ENCODE data around the gene HMCN1.

The HMCN1 gene

DNA sequence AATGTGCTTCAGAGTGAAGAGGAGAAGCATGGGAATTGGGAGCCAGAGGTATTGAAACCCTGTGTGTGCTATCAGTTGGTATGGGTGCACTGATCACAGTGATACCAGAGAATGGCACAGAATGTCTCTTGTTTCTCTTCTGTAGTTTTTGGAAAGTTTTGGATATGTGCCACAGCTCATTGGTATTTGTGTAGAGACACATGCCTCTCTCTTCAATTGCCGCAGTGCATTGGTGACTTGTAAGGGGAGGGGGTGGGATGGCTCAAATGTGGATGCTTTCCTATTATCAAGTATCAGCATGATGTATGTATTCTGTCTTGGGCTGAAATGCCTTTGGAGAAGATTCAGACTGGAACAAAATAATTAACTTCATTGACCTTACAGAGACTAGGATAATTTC lies 101.0 kb downstream of the HMCN1 start:
- Histone ChIP-seq H3K79me2 (ENCODE audit: control insufficient read depth, low read length) (no peaks in the 10 kb centered on the region), H3K4me1 (ENCODE audit: control insufficient read depth, low read length) (no peaks in the 10 kb centered on the region), H3K4me3 (ENCODE audit: low read length) (no peak overlapping the region), H3K9me2 (replicated peaks; ENCODE audit: control insufficient read depth, low read length) (no peaks in the 10 kb centered on the region), H4K20me1 (ENCODE audit: control insufficient read depth, insufficient read depth, low read depth, low read length) (no peaks in the 10 kb centered on the region), H3K4me2 (ENCODE audit: low read length) (no peak overlapping the region), H3K9me3 (ENCODE audit: control insufficient read depth, insufficient read depth, low read length) (no peaks in the 10 kb centered on the region), H3K27ac (ENCODE audit: low read depth, low read length) (no peak overlapping the region), H3F3A (ENCODE audit: control insufficient read depth, insufficient read depth) (no peaks in the 10 kb centered on the region), H3K36me3 (ENCODE audit: control insufficient read depth, low read length) (no peaks in the 10 kb centered on the region), H3K27me3 (ENCODE audit: control insufficient read depth, low read length) (no peaks in the 10 kb centered on the region)
- no peak for TF ChIP-seq EZH2phosphoT487 (IDR thresholded peaks at IDR 0.05; ENCODE audit: borderline replicate concordance, low read length)
- no peak for TF ChIP-seq CTCF (IDR thresholded peaks at IDR 0.05; ENCODE audit: low read depth, low read length, poor library complexity, severe bottlenecking)

GRCh38 chr1:185837711-185838110 lies 103.5 kb downstream of the HMCN1 start:
- H3K4me2 ChIP-seq (ENCODE audit: low read length), result no peak overlapping the region
- H4K20me1 ChIP-seq (ENCODE audit: control insufficient read depth, insufficient read depth, low read depth, low read length), result no peaks in the 10 kb centered on the region
- H3K9me2 ChIP-seq (replicated peaks; ENCODE audit: control insufficient read depth, low read length), result no peaks in the 10 kb centered on the region
- no peaks in the 10 kb centered on the region for H3K4me1 ChIP-seq (ENCODE audit: control insufficient read depth, low read length)
- no peaks in the 10 kb centered on the region for H3K9me3 ChIP-seq (ENCODE audit: control insufficient read depth, insufficient read depth, low read length)
- no peaks in the 10 kb centered on the region for H3K27me3 ChIP-seq (ENCODE audit: control insufficient read depth, low read length)
- no peaks in the 10 kb centered on the region for H3K36me3 ChIP-seq (ENCODE audit: control insufficient read depth, low read length)
- no peak overlapping the region for H3K27ac ChIP-seq (ENCODE audit: low read depth, low read length)
- H3F3A ChIP-seq (ENCODE audit: control insufficient read depth, insufficient read depth), result no peaks in the 10 kb centered on the region
- H3K4me3 ChIP-seq (ENCODE audit: low read length), result no peak overlapping the region
- TF ChIP-seq CTCF (IDR thresholded peaks at IDR 0.05; ENCODE audit: low read depth, low read length, poor library complexity, severe bottlenecking) (no peak), EZH2phosphoT487 (IDR thresholded peaks at IDR 0.05; ENCODE audit: borderline replicate concordance, low read length) (no peak)
- no peaks in the 10 kb centered on the region for H3K79me2 ChIP-seq (ENCODE audit: control insufficient read depth, low read length)

- H3K27ac ChIP-seq (ENCODE audit: low read depth, low read length), result no peak overlapping the region
Measured at GRCh38 chr1:185838111-185838510, 103.9 kb downstream of the HMCN1 start.

More at GRCh38 chr1:185838111-185838510, 103.9 kb downstream of the HMCN1 start:
- no peaks in the 10 kb centered on the region for H3K4me1 ChIP-seq (ENCODE audit: control insufficient read depth, low read length)
- no peaks in the 10 kb centered on the region for H4K20me1 ChIP-seq (ENCODE audit: control insufficient read depth, insufficient read depth, low read depth, low read length)
- no peaks in the 10 kb centered on the region for H3F3A ChIP-seq (ENCODE audit: control insufficient read depth, insufficient read depth)
- no peak overlapping the region for H3K4me2 ChIP-seq (ENCODE audit: low read length)
- no peaks in the 10 kb centered on the region for H3K9me2 ChIP-seq (replicated peaks; ENCODE audit: control insufficient read depth, low read length)
- H3K4me3 ChIP-seq (ENCODE audit: low read length), result no peak overlapping the region
- H3K27me3 ChIP-seq (ENCODE audit: control insufficient read depth, low read length), result no peaks in the 10 kb centered on the region
- TF ChIP-seq CTCF (IDR thresholded peaks at IDR 0.05; ENCODE audit: low read depth, low read length, poor library complexity, severe bottlenecking), result no peak
- no peak for TF ChIP-seq EZH2phosphoT487 (IDR thresholded peaks at IDR 0.05; ENCODE audit: borderline replicate concordance, low read length)
- H3K79me2 ChIP-seq (ENCODE audit: control insufficient read depth, low read length), result no peaks in the 10 kb centered on the region
- no peaks in the 10 kb centered on the region for H3K36me3 ChIP-seq (ENCODE audit: control insufficient read depth, low read length)
- no peaks in the 10 kb centered on the region for H3K9me3 ChIP-seq (ENCODE audit: control insufficient read depth, insufficient read depth, low read length)

All from DOHH2 (cell line).